ENCODE results near the gene MOB4. TPM values are rescaled to one million over a fixed set of nuclear protein-coding genes. Genes with fewer than 3 reads are reported as not detected.

The MOB4 gene
- total RNA-seq, 1 experiment from 2014 or later = 42.7 TPM

Small RNAs within 50 kb of the gene (small RNA-seq; reads per million reads assigned to genes)
- 0 reads per million in 2 experiments for gene AC020550.1

Other genes with a start within 250 kb of the MOB4 start
- 34.6 and 42.2 TPM in 2 replicates for gene ANKRD44, start 205.3 kb upstream of the MOB4 start, total RNA-seq (2014; rRNA removed; shearing (Covaris generic))
- gene SF3B1, start 81.0 kb upstream of the MOB4 start, total RNA-seq (2014; rRNA removed; shearing (Covaris generic)) = 202 and 219 TPM in 2 replicates
- 46.5 and 48.4 TPM in 2 replicates for gene COQ10B, start 62.5 kb upstream of the MOB4 start, total RNA-seq (2014; rRNA removed; shearing (Covaris generic))
- 374 and 381 TPM in 2 replicates for gene HSPD1, start 16.2 kb upstream of the MOB4 start, total RNA-seq (2014; rRNA removed; shearing (Covaris generic))
- 207 and 246 TPM in 2 replicates for gene HSPE1, start 15.7 kb upstream of the MOB4 start, total RNA-seq (2014; rRNA removed; shearing (Covaris generic))
- 2.2 and 5.0 TPM in 2 replicates for gene RFTN2, start 159.5 kb downstream of the MOB4 start, total RNA-seq (2014; rRNA removed; shearing (Covaris generic))
- 11.4 and 12.3 TPM in 2 replicates for gene MARS2, start 189.3 kb downstream of the MOB4 start, total RNA-seq (2014; rRNA removed; shearing (Covaris generic))

Data from SK-MEL-5 (cell line).